Thyroid gland (tissue), 4 donors: Measurements from ENCODE around the gene GTPBP6. TPM values are rescaled to one million over a fixed set of nuclear protein-coding genes. Genes with fewer than 3 reads are reported as not detected.
"Not testable (repeated sequence)": the region's sequence is repeated elsewhere in the genome, so short reads cannot be mapped to it uniquely, and the experiment has no call there.

Experiments used
- DNase-seq, 2 donors: peaks; one replicate each; pipeline ENCODE4 v3.0.0-alpha.2; 2019
- H3K27ac ChIP-seq, 3 donors: fragments of 200-600 bp; sonication (generic); 1 replicate in 2 of 3; 2 replicates in 1 of 3; pipeline ENCODE4 v1.5.1; 2016 to 2019; ENCODE audit warnings: mild to moderate bottlenecking in 1 of 3, moderate library complexity in 1 of 3
- H3K27me3 ChIP-seq: fragments of 200-600 bp; sonication (generic); one replicate; pipeline ENCODE4 v1.5.1; 2019
- H3K36me3 ChIP-seq, 2 donors: fragments of 200-600 bp; sonication (generic); one replicate each; pipeline ENCODE4 v1.5.1; 2016 to 2019
- H3K4me1 ChIP-seq, 2 donors: fragments of 200-600 bp; sonication (generic); one replicate each; pipeline ENCODE4 v1.5.1; 2017 to 2019
- H3K4me3 ChIP-seq, 3 donors: fragments of 200-600 bp; sonication (generic); replicated peaks in 1 of 3; 1 replicate in 2 of 3; 2 replicates in 1 of 3; pipeline ENCODE4 v1.5.1; 2016; ENCODE audit warnings: mild to moderate bottlenecking in 1 of 3
- H3K9me3 ChIP-seq: fragments of 200-600 bp; sonication (generic); one replicate; pipeline ENCODE4 v1.5.1; 2017
- POLR2A ChIP-seq, 2 donors: fragments of 450-650 bp; IDR thresholded peaks; one replicate each; pipeline ENCODE4 v1.6.1; 2017; ENCODE audit warnings: antibody characterized with exemption in 2 of 2, mild to moderate bottlenecking in 2 of 2, moderate library complexity in 1 of 2
- WGBS, 2 donors: methylation state at CpG; one replicate each; pipeline ENCODE4 v1.1.5; 2017; 5-methylcytosine and 5-hydroxymethylcytosine counted together
- intact Hi-C: fragments of 100-400 bp; cut with DNase I; formaldehyde crosslinking; loops from one replicate; pipeline ENCODE4 v1.15.1; 2023
- total RNA-seq, 4 donors: library from RNA; depleted of rRNA; stranded (reverse); fragments of >200 nt; gene quantifications; one replicate each; pipeline ENCODE4 v1.2.3, GENCODE V29; 2016
- TF ChIP-seq, protein P1 (sequence below), 6 experiments: fragments of 200-600 bp in 3 of 6; fragments of 450-650 bp in 3 of 6; sonication (generic) in 3 of 6; IDR thresholded peaks; one replicate each; pipeline ENCODE4 v1.5.1; 2016 to 2019; ENCODE audit warnings: antibody characterized with exemption in 6 of 6, mild to moderate bottlenecking in 2 of 6, inconsistent platforms in 1 of 6, moderate library complexity in 1 of 6

Gene GTPBP6
- total RNA-seq, 4 donors from 2014 or later: 39.9 to 54.9 (median 47.9) TPM

DNA sequence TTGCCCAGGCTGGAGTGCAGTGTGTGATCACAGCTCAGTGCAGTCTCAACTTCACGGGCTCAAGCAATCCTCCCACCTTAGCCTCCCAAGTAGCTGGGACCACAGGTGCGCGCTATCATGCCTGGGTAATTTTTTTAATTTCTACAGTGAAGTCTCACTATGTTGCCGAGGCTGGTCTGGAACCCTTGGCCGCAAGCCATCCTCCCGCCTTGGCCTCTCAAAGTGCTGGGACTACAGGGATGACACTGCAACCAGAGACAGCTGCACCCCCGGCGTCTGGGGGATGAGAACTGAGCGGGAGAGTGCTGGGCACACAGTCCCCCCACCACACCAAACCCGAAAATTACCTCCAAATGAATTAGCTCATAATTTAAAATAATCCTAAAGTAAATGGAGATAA is 33.1 kb upstream of the GTPBP6 start:
- H3K9me3 ChIP-seq: no peaks in the 10 kb centered on the region
- H3K4me3 ChIP-seq: no peak overlapping the region
- no peaks in the 10 kb centered on the region for H3K4me1 ChIP-seq
- no peaks in the 10 kb centered on the region for H3K36me3 ChIP-seq
- WGBS, 2 donors: 94 to 95% methylated on average over 10 of the region's 10 CpGs
- no peak for DNase-seq
- intact Hi-C loops: no loop called here
- H3K27me3 ChIP-seq: no peaks in the 10 kb centered on the region
- no peak for TF ChIP-seq POLR2A (IDR thresholded peaks at IDR 0.05)
- TF ChIP-seq, protein P1, sequence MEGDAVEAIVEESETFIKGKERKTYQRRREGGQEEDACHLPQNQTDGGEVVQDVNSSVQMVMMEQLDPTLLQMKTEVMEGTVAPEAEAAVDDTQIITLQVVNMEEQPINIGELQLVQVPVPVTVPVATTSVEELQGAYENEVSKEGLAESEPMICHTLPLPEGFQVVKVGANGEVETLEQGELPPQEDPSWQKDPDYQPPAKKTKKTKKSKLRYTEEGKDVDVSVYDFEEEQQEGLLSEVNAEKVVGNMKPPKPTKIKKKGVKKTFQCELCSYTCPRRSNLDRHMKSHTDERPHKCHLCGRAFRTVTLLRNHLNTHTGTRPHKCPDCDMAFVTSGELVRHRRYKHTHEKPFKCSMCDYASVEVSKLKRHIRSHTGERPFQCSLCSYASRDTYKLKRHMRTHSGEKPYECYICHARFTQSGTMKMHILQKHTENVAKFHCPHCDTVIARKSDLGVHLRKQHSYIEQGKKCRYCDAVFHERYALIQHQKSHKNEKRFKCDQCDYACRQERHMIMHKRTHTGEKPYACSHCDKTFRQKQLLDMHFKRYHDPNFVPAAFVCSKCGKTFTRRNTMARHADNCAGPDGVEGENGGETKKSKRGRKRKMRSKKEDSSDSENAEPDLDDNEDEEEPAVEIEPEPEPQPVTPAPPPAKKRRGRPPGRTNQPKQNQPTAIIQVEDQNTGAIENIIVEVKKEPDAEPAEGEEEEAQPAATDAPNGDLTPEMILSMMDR (IDR thresholded peaks at IDR 0.05): no peak
- H3K27ac ChIP-seq: no peak overlapping the region

DNA sequence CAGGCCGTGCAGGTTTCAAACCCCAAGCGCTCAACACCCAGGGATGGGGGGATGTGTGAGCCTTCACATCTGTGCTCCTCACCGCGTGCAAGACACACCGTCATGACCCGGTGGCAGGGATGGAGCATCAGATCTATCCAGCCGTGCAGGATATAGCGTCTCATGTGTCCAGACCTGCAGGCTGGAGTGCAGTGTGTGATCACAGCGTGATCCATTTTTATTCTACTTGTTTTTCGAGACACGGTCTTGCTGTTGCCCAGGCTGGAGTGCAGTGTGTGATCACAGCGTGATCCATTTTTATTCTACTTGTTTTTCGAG is 32.7 kb upstream of the GTPBP6 start:
- H3K9me3 ChIP-seq, H3K36me3 ChIP-seq, H3K27me3 ChIP-seq, H3K4me3 ChIP-seq, H3K4me1 ChIP-seq, intact Hi-C loops, DNase-seq, H3K27ac ChIP-seq: not testable (repeated sequence)
- 95 to 96% methylated on average over 13 of the region's 13 CpGs for WGBS, 2 donors

DNA sequence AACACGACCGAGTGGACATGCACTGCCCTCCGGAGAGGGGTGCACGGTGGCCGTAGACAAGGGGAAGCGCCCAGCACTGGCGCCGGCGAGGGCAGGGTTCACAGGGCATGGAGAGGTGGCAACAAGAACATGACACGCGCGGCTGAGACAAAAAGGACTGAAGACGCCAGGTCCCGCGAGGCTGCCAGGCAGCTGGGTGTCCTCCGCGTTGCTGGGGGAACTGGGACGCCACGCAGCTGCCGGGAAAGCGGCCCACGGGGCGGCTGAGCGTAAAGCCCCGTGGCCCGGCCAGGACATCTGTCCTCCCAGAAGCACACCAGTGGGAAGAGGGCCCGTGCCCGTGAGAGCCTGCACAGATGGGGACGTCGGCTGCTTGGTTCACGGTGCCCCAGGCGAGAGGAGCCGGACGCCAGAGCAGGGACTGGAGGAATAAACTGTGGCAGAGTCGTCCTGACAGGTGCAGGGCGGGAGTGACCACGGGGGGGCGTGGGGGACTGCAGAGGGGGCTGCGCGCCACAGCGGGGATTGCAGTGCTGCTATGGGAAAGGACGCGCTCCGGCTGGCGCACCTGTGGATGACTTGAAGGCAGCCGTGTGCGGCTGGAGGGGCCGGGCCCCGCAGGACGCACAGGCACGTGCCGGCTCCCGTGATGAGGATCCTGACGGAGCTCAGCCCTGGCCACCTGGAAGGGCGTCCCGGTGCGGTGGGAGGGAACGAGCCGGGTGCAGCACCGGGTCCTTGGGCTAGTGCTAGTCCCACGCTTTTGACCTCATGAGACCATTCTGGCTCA is 32.1 kb upstream of the GTPBP6 start:
- Histone ChIP-seq H3K36me3 (no peaks in the 10 kb centered on the region), H3K4me3 (no peak overlapping the region), H3K9me3 (no peaks in the 10 kb centered on the region), H3K27ac (no peak overlapping the region), H3K4me1 (no peaks in the 10 kb centered on the region), H3K27me3 (no peaks in the 10 kb centered on the region)
- intact Hi-C loops: no loop called here
- 93 to 95% methylated on average over 40 to 58 of the region's 61 CpGs for WGBS, 2 donors
- no peak for DNase-seq
- no peak for TF ChIP-seq POLR2A (IDR thresholded peaks at IDR 0.05)
- TF ChIP-seq, protein P1 (IDR thresholded peaks at IDR 0.05): no peak

DNA sequence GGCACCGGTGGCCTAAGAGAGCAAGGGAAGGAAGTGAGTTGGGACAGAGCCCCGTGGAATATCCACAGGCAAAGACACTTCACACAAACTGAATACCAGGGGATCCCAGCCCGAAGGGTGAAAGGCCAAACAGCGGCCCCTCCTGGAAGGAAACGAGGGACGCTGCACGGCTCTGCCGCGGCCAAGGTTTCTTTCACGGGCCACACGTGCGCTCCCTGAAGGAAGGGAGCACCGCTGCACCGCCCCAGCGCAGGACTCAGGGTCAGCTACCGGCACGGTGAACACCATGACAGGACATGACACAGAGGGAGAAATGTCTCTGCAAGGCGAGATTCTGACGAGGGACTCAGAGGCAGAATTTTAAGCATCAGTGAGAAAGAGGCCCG is 31.5 kb upstream of the GTPBP6 start:
- Histone ChIP-seq H3K27ac (no peak overlapping the region), H3K27me3 (no peaks in the 10 kb centered on the region), H3K9me3 (no peaks in the 10 kb centered on the region), H3K4me3 (no peak overlapping the region), H3K4me1 (no peaks in the 10 kb centered on the region), H3K36me3 (no peaks in the 10 kb centered on the region)
- TF ChIP-seq, protein P1 (IDR thresholded peaks at IDR 0.05): no peak
- TF ChIP-seq POLR2A (IDR thresholded peaks at IDR 0.05): no peak
- DNase-seq: no peak
- intact Hi-C loops: no loop called here
- 83 to 87% methylated on average over 18 to 20 of the region's 20 CpGs for WGBS, 2 donors

DNA sequence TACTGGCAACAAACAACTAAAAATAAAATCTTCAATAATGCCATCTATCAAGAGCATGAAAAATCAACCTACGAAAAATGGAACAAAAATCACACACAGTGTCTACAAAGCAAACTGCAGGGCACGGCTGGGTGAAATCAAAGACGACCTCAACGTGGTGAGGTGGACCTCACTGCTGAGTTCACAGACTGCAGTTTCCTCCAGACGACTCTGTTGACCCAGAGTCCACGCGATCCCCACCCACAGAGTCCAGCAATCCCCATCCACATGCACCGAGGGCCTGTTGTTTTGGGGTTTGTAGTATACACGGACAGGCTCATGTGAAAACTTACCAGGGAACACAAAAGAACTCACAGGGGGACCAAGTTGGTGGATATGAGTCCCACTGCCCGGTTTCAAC is 31.1 kb upstream of the GTPBP6 start:
- WGBS, 2 donors: 85 to 87% methylated on average over 10 of the region's 10 CpGs
- H3K27me3 ChIP-seq: no peaks in the 10 kb centered on the region
- no peak overlapping the region for H3K27ac ChIP-seq
- H3K36me3 ChIP-seq: no peaks in the 10 kb centered on the region
- TF ChIP-seq, protein P1 (IDR thresholded peaks at IDR 0.05): no peak
- no peak for TF ChIP-seq POLR2A (IDR thresholded peaks at IDR 0.05)
- intact Hi-C loops: no loop called here
- H3K4me3 ChIP-seq: no peak overlapping the region
- no peaks in the 10 kb centered on the region for H3K9me3 ChIP-seq
- no peaks in the 10 kb centered on the region for H3K4me1 ChIP-seq
- DNase-seq: no peak
